Psoas muscle (tissue), 8 donors: ENCODE measurements around the gene COG5. TPM values are rescaled to one million over a fixed set of nuclear protein-coding genes. Genes with fewer than 3 reads are reported as not detected.

Source experiments
- ATAC-seq, 4 donors: fragments of 200-7000 bp; cut with Tn5 transposase; one replicate each; pipeline ENCODE4 v1.9.1; 2020; ENCODE audit warnings: moderate library complexity in 3 of 4, mild to moderate bottlenecking in 2 of 4
- DNase-seq, 2 donors: peaks; one replicate each; pipeline ENCODE4 v3.0.0-alpha.2; 2020
- H3K27ac ChIP-seq: fragments of 200-600 bp; one replicate; pipeline ENCODE4 v1.8.0; 2022
- H3K27me3 ChIP-seq, 3 donors: fragments of 200-600 bp in 1 of 3; one replicate each; pipeline versions ENCODE4 v1.6.1 to v1.8.0; 2013 to 2022; ENCODE audit warnings: low read length in 2 of 3, mild to moderate bottlenecking in 2 of 3, moderate library complexity in 1 of 3; ENCODE audit not compliant: insufficient read depth in 3 of 3
- H3K36me3 ChIP-seq, 2 donors: fragments of 200-600 bp in 1 of 2; one replicate each; pipeline versions ENCODE4 v1.6.1 to v1.8.0; 2013 to 2022; ENCODE audit warnings: low read depth in 1 of 2, mild to moderate bottlenecking in 1 of 2, moderate library complexity in 1 of 2; ENCODE audit not compliant: insufficient read depth in 1 of 2
- H3K4me1 ChIP-seq: fragments of 200-600 bp; one replicate; pipeline ENCODE4 v1.8.0; 2022
- H3K4me3 ChIP-seq: fragments of 200-600 bp; one replicate; pipeline ENCODE4 v1.8.0; 2022; ENCODE audit warnings: mild to moderate bottlenecking
- H3K9me3 ChIP-seq: fragments of 200-600 bp; one replicate; pipeline ENCODE4 v1.8.0; 2022
- CTCF ChIP-seq: fragments of 200-600 bp; IDR thresholded peaks from one replicate; pipeline ENCODE4 v1.8.0; 2022; ENCODE audit warnings: antibody characterized with exemption
- WGBS, 3 donors: extraction: QIAGEN DNeasy Blood & Tissue Kit; methylation state at CpG; one replicate each; pipeline versions ENCODE4 v1.1.6 to v1.1.7; 2013; 5-methylcytosine and 5-hydroxymethylcytosine counted together
- intact Hi-C, 2 donors: fragments of 100-400 bp; cut with DNase I; formaldehyde crosslinking; loops; one replicate each; pipeline versions ENCODE4 v1.11.0 to v1.14.2; 2022
- polyA plus RNA-seq, 3 donors: library from polyadenylated mRNA; stranded (reverse); fragments of 200-250 nt; gene quantifications; one replicate each; pipeline ENCODE4 v1.2.3, GENCODE V29; 2013
- total RNA-seq, 4 donors: library from RNA; stranded (reverse); fragmentation: NEBNext Ultra II Directional in 2 of 4; extraction: Animal tissue kit (Norgen Biotek cat#: 25700) in 2 of 4; gene quantifications; one replicate each; pipeline versions ENCODE4 v1.2.1 to v1.2.4, GENCODE V29; 2021 to 2023
- donor health status: healthy with polysubstance abuse.
- donor health status: DM: no; HTN: no; CAD: no; lungs with moderate emphysema.
- donor health status: Bipolar disorder and iron deficiency.
- donor health status: healthy.
- donor health status: DM: yes; HTN: yes; CAD: no.
- donor health status: DM: no; HTN: no; CAD: no.
- donor health status: DM: no; HTN: no; CAD: no.
- donor health status: DM: yes; HTN: yes; CAD: no.

Gene COG5
- total and polyA plus RNA-seq, 7 donors, result 4.8 to 35.1 (median 18.8) TPM

- TF ChIP-seq CTCF, result no peak
- intact Hi-C loops, result loop anchor here in 1 of 2 donors (5.0 to 10.0 kb wide), 2 partner anchors 84 to 136 kb away; no protein-coding TSS in a partner anchor
- no peak for DNase-seq
Measured at GRCh38 chr7:107370816-107371215, 192.9 kb downstream of the COG5 start.

GRCh38 chr7:107364787-107365186 is 198.9 kb downstream of the COG5 start:
- intact Hi-C loops, result no loop called here
- H3K4me3 ChIP-seq, result no peak overlapping the region
- H3K4me1 ChIP-seq, result no peaks in the 10 kb centered on the region
- H3K36me3 ChIP-seq, result peaks cover 5 to 27% of the 10 kb centered on the region in 2 donors
- DNase-seq, result no peak
- H3K9me3 ChIP-seq, result no peaks in the 10 kb centered on the region
- ATAC-seq, result no peak
- 92 to 98% (median 97%) methylated on average over 1 of the region's 1 CpG for WGBS, 3 donors
- no peak overlapping the region for H3K27ac ChIP-seq
- H3K27me3 ChIP-seq, result no peaks in the 10 kb centered on the region
- TF ChIP-seq CTCF, result no peak

More at GRCh38 chr7:107370816-107371215, 192.9 kb downstream of the COG5 start:
- H3K9me3 ChIP-seq, result no peaks in the 10 kb centered on the region
- 45 to 82% (median 67%) methylated on average over 1 of the region's 1 CpG for WGBS, 3 donors
- no peak overlapping the region for H3K27ac ChIP-seq
- H3K4me3 ChIP-seq, result no peak overlapping the region
- no peaks in the 10 kb centered on the region for H3K36me3 ChIP-seq
- peaks cover 10% of the 10 kb centered on the region for H3K4me1 ChIP-seq
- H3K27me3 ChIP-seq, result no peaks in the 10 kb centered on the region
- ATAC-seq, result no peak

GRCh38 chr7:107359520-107360316 is 204.0 kb downstream of the COG5 start:
- Histone ChIP-seq H3K36me3 (peaks cover 6 to 28% of the 10 kb centered on the region in 2 donors), H3K9me3 (no peaks in the 10 kb centered on the region), H3K27me3 (no peaks in the 10 kb centered on the region), H3K4me3 (no peak overlapping the region), H3K27ac (no peak overlapping the region), H3K4me1 (no peaks in the 10 kb centered on the region)
- DNase-seq (no peak), ATAC-seq (no peak)
- intact Hi-C loops, result no loop called here
- WGBS, 3 donors, result 87 to 98% (median 98%) methylated on average over 9 of the region's 9 CpGs
- no peak for TF ChIP-seq CTCF

- ATAC-seq (no peak), DNase-seq (no peak)
- intact Hi-C loops, result no loop called here
- Histone ChIP-seq H3K4me1 (no peaks in the 10 kb centered on the region), H3K27ac (no peak overlapping the region), H3K9me3 (no peaks in the 10 kb centered on the region), H3K27me3 (no peaks in the 10 kb centered on the region), H3K4me3 (no peak overlapping the region), H3K36me3 (peaks cover 6 to 8% of the 10 kb centered on the region in 2 donors)
- no peak for TF ChIP-seq CTCF
- 94 to 97% (median 96%) methylated on average over 2 of the region's 2 CpGs for WGBS, 3 donors
Measured at GRCh38 chr7:107355616-107356015, 208.1 kb downstream of the COG5 start.
